ENCODE results near the gene KCNQ2.
"Not testable (repeated sequence)": the region's sequence is repeated elsewhere in the genome, so short reads cannot be mapped to it uniquely, and the experiment has no call there.

KCNQ2 gene

DNA sequence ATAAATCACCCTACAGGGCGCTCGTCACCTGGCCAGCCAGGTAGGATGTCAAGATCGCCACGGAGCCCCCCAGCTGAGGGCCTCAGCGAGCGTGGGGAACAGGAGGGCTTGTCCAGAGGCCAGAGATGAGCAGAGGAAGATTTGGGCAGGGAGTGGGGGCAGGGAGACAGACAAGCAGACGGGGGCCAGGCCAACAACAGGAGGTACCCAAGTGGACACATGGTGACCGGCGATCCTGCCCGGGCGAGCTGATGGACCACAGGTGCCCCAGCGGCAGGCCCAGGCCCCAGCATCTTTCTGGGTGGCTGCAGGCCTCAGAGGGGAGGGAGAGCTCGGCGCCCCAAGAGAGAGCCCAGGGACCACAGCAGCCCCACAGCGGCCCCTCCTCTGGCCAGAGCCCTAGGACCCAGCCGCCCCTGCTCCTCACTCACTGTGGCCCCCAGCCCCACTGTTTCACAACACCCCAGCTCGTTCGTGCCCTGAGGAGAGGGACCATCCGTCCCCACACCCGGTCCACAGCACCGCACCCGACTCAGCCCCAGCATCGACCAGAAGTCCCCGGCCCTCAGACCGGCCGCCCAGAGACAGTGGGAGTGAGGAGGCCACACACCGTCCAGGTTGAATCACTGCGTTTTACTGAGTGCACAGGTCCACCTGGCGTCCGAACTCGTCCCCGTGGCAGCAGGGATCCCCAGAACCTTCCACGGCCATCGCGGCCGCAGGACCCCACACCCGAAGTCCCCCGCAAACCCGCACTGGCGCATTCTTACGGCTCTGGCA lies 72.7 kb downstream of the KCNQ2 start:
- DNase-seq: no peak

DNA sequence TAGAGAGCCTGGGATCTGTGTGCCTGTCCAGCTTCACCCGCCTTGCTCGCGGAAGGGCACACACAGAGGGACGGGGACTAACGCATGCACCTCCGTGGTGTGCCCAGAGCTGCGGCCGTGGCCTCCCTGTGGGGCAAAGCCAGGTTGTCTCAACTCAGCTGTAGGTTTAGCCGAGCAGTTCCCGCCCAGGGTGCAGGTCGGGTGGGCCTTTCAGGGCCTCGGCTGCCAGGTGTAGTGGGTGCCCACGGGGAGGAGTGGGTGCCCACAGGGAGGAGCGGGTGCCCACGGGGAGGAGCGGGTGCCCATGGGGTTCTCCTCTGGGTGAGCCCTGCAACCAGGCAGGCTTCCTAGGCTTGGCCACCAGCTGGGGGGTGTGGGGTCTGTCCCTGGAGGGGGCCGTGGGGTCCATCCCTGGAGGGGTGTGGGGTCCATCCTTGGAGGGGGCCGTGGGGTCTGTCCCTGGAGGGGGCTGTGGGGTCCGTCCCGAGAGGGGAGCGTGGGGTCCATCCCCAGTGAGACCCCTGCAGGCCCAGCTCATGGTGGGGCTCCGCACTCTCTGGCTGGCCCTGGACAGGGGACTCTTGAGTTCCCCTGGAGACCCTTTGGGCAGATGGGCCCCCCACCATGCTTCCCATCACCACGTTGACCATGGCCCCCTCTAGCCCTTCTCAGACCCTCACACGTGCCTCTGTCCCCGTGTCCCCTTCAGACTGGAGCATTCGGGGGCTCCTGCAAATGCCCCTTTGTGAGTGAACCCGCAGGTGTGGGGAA lies 73.5 kb downstream of the KCNQ2 start:
- no peak for DNase-seq

DNA sequence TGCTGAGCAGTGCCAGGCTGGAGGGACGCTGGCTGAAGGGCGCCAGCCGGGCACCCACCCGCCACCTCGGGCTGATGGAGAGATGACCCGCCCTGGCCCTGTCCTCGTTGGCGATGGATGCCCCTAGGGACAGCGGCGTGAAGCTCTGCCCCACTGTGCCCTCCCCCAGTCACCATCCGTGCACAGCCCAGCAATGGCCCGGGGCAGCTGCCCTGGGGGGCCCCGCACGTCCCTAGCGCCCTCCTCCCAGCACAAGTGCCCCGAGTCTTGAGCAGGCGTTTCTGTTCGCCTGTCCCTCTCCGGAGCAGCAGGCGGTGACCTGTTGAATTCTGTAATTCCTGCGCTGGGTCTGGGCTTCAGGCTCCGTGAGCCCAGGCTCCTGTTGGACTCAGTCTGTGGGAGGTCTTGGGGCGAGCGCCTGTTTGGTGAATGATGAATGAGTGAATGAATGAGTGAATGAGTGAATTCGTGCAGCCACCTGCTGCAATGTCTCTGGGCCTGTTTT lies 74.5 kb downstream of the KCNQ2 start:
- DNase-seq: no peak

DNA sequence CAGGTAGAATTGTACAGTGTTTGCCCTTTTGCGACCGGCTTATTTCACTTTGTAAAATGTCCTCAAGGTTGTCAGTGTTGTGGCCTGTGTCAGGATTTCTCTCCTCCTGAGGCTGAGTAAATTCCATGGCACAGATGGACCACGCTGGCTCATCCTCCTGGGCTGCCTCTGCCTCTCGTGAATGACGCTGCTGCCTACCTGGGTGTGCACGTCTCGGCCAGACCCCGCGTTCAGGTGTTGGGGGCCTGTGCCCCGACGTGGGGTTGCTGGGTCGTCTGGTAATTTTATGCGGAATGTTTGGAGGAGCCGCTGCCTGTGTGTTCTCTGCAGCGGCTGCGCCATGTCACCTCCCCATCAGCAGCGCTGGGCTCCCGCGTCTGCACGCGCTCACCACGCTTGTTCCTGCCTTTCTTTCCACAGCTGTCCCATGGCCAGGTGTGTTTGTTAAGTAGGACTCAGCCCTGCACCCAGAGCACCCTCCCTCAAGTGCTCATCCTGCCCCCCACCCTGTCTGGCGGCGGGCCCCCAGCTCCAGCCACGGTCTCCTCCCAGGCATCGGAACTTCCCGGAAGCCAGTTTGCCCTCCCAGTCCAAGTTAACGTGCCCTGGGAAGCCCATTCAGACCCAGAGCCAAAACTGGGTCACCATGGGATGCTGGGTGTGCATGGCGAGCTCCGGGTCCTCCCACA lies 75.2 kb downstream of the KCNQ2 start:
- DNase-seq: no peak

DNA sequence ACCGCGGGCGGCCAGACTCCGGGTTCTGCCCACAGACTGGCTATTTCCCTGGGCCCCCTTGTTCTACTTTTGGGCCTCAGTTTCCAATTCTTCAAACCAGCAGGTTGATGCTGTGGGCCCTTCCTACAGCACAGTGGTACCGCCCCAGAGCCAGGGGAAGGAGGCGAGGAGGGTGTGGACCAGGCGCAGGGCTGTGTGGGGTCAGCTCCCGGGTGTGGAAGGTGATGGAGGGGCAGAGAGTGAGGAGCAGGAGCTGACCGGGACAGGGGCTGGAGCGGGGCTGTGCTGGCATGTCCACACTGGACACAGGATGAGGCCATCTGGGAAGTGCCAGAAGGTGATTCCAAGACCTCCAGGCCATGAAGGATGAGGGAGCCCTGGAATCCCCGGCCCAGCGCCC lies 76.2 kb downstream of the KCNQ2 start:
- no peak for DNase-seq

DNA sequence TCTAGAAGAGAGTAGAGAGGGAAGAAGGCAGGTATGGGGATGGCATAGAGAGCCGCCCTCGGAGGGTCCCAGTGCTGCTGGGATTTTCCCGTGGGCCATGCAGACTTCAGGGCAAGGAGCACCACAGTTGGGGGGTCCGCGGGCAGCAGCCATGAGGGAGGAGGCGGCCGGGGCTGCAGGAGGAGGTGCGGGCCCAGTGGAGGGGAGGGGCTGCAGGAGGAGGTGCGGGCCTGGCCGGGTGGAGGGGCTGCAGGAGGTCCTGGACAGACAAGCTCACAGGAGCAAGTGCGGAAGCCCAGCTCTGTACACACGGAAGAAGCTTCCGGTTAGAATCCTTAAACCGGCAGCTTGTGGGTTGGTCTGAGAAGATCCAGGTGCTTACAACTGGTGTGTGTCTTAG lies 76.7 kb downstream of the KCNQ2 start:
- DNase-seq: no peak

DNA sequence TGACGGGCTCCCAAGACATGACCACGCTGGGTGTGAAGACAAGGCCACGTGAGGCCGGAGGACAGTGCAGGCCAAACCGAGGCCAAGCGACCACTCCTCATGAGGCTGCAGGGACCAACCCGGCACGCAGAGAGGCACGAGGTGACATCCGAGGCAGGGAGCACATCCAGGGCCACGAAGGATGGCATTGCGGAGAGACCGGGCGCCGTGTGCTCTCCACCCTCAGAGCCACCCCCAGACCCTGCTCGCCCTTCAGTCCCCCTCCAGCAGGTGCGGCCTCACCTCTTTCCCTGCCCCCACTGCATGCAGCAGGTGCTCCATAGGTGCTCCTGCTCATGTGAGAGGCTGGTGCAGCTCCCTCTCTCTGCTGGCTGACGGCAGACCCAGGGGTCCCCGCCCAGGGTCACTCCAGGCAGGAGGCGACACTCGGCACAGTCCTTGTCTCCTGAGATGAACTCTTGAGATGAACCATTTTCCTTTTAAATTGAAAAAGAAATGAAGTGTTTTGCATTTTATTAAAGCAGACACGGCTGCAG lies 77.5 kb downstream of the KCNQ2 start:
- DNase-seq: no peak

DNA sequence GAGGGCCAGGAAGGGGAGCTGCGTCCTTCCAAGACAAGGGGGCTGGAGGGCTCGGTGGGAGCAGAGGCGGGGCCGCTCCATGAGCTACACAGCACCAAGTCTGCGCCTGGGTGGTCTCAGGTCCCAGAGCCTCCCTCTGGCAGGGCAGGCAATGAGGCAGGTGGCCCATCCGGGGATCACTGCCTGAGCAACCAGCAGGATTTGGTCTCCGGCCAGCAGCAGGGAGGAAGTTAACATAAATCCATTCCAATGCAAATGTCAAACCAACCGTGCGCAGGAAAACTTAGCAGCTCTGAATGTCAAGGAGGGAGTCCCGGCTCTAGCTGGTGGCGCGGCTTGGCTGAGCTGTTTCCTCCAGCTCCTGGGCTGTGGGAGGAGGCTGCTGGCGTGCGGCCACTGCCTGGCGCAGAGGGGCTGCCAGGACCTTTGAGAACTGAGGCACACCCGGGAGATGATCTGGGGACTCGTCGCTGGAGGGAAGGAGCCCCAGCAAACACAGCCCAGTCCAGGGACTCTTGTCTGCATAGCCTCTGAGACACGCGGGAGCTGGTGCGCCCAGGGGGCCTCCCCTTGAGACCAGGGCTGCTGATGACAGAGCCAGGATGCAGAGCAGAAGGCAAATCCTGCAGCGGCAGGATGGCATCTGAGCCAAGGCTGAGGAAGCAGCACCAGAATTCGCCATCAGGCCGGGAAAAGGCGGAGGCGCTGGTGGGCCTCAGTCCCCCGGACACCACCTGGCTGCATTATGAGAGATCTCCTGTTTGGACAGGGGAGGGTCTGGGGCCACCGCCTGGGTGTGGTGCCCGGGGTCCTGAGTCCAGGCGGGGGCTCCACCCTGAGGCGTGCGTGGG lies 78.2 kb downstream of the KCNQ2 start:
- no peak for DNase-seq

DNA sequence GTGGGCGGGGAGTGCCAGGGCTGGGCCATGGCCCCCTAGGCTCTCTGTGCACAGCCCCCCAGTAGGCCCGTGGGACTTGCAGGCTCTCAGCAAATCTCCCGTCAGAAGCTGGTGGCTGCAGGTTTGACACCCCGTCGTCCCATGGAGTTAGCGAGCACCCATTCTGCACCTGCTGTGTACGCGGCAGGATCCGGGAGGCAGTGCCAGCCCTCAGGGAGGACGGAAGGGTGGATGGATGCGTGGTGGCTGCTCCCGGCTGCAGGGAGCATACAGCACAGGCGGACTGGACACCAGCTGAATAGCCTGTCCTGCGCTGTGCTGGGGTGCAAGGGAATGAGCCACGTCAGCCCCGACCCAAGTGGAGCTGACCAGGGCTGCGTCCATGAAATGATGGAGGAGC lies 78.9 kb downstream of the KCNQ2 start:
- DNase-seq: no peak

DNA sequence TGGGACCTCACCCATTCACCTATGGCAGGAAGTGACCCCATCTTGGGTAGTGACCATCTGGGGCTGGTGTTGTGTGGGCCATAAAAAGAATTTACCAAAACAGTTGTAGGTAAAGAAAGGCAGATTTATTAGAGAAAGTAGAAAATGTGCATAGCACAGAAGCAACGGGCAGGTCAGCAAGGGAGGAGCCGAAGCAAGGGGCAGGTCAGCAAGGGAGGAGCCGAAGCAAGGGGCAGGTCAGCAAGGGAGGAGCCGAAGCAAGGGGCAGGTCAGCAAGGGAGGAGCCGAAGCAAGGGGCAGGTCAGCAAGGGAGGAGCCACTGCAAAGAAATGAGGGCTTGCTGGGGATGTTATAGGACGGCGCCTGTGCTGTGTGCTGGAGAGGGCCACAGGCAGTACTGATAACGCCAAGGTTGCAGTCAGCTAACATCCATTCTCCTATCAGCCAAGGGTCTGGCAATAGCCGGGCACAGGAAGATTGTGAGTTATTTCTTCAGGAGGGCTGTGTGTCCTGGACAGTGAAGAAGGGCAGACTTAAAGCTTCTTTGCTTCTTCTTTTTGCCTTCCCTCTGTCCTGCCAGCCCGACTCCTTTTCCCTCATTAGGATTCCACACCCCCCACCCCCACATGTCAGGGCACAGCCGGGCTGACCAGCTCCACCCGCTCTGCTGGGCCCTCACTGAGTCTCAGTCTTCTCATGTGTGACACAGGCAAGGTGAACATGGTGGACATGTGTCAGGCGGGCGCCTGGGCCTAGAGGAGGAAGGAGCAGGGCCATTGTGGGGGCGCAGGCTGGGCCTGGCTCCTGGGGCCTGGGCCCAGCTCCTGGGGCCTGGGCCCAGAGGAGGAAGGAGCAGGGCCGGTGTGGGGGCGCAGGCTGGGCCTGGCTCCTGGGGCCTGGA lies 79.7 kb downstream of the KCNQ2 start:
- no peak for DNase-seq

DNA sequence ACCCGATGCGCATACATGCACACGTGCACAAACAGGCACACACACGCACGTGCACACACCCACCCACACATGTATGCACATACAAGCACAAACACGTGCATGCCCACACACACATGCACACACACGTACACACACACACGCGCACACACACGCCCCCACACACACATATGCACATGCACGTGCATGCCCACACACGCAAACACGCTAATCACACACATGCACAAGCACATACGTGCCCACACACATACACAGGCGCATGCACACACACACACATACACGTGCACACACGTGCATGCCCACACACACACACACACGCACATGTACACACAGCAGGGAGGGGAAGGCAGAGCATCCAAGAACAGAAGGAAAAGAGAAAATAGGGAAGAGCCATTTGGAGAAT lies 84.5 kb downstream of the KCNQ2 start:
- no peak for DNase-seq

DNA sequence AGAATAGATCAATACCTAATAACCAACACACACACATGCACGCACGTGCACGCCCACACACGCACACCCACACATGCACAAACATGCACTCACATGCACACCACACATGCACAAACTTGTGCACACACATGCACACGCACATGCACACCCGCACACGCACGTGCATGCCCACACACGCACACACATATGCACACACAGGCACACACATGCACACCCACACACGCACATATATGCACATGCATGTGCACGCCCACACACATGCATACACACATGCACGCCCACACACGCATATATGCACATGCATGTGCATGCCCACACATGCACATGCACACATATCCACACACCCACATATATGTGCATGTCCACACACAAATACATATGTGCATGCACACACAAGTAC lies 85.1 kb downstream of the KCNQ2 start:
- no peak for DNase-seq

DNA sequence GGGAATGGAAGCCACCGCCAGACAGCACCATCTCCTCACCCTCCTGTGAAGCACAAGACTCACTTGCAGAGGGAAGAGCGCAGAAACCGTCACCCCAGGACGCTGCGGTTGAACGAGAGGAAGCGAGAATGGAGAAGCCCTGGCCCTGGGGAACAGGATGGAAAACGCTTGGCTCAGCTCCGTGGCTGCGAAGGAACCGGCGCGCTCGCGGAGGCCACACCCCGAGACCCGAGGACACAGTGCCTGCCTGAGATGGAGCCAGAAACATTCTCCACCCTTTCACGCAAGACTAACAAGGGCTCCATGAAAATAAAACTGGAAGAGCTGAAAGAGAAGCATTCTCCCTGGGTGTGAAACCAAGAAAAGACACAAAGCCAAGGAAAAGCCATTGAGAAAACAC lies 86.0 kb downstream of the KCNQ2 start:
- DNase-seq: no peak

DNA sequence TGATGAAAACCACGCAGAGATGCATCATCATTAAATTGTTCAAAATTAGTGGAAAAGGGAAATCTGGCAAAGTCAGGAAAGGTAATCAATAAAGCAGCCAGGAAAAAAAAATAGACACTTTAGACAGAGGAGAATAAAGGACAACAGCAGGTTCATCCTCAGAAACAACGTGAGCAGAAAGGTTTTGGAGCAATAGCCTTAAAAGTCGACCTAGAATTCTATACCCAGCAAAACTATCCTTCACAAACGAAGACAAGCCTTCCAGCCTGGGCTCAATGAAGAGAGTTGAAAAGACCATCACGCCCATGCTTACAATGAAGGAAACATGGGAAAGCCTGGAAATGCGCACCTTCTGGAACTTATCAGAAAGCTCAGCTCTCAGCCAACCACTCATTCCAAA lies 86.6 kb downstream of the KCNQ2 start:
- DNase-seq: no peak

DNA sequence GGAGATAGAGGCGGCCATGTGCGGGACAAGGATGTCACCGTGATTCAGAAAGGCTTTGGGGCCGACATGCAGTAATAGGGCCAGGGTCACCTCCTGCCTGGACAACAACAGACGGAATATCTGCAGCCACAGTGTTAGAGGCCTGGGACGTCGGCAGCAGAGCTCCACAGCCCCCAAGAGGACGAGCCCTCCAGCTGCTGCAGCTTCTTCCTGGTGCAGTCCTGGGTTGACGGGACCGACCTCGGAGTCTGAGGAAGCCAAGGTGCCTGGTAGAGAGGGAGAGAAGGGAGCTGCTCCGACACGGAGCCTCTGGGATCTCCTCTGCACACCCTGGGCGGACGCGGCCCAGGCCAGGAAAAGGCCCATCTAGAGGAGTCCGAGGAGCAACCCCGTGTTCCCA lies 88.1 kb downstream of the KCNQ2 start:
- DNase-seq: no peak

DNA sequence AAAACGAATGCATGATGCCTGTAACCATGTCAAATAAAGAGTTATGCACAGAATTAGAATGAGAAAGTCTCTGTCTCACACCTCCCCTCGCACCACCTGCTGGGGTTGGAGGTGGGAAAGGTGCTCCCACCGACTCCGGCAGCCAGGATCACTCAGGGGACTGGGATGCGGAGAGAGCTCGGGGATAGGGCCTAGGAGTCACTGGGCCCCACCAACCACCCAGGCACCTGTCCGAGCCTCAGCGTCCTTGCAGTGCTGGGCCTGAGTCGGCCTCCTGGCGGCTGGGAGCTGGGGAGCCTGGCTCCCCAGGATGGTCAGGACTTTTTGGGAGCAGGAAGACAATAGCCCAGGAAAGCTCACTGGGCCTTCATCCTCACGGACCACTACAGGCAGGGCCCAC lies 88.9 kb downstream of the KCNQ2 start:
- DNase-seq: no peak

DNA sequence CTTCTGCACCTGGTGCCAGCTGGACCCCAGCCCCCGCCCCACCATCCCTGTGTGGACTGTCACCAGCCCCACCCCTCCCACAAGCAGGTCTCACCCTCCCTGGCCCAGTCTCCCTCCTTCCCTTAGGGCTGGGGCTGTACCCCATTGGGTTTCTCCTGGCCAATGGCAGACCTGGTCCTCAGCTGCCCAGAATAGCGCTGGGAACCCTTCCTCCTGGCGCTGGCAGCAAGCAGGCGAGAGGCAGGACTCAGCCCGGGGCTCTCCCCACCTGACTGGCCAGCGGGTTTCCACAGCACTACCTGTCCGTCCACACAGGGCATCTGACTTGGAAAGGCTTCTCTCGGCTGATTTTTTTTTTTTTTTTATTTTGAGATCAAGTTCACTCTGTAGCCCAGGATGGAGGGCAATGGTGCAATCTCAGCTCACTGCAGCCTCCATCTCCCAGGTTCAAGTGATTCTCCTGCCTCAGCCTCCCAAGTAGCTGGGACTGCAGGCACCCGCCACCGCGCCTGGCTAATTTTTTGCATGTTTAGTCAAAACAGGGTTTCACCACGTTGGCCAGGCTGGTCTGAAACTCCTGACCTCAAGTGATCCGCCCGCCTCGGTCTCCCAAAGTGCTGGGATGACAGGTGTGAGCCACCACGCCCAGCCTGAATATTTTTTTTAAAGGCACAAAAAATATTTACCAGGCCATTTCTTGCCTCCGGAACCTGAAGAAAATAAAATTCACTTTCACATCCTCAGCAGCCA lies 89.7 kb downstream of the KCNQ2 start:
- DNase-seq: no peak

DNA sequence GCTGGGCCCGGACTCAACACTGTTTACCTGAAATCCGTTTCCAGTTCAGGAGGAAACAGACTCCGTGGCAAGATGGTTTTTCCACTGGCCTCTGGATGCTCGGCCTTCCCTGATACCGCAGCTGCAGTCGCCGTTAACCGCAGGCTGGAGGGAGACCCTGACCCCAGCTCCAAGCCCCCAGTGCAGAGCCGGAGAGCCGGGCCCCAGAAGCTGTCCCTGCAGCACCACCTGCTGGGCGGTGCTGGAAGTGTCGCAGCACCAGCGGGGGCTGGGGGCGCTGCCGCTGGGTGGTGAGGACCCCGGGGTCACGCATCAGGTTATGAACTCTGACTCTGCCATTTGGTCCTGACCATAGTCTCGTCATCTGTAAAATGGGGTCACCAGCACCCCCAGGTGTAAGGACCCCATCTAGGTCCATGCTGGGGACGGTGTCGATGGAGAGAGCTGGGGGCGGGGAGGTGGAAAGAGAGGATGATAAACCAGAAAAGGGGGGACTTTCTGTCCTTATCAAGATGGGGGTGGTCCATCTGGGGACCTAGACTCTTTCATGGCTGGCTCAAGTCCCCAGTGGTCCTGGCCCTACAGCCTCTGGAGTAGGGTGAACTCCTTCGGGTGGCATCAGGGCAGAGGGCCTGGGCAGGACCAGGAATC lies 90.5 kb downstream of the KCNQ2 start:
- DNase-seq: no peak

DNA sequence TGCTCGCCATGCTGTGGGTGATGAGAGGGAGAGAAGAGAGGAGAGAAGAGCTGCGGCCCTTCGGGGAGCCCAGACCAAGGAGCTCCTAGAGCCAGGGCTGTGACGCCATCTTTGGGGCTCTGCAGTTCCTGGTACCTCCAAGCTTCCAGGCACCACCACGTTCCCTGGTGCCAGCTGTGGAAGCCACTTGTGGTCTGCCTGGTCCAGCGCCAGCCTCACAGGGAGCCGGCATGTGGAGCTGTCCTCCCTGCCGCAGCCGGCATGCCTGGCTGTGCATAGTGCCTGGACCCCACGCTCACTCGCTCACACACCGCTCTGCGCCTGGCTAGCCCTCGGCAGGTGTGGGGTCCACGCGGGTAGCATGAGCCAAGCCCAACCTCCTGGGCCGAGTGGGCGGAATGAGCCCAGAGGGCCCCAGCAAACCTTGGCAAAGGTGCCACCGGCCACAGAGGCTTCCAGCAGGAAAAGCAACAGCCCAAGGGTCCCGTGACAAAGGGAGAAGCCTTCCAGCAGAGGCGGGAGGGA lies 92.0 kb downstream of the KCNQ2 start:
- no peak for DNase-seq

DNA sequence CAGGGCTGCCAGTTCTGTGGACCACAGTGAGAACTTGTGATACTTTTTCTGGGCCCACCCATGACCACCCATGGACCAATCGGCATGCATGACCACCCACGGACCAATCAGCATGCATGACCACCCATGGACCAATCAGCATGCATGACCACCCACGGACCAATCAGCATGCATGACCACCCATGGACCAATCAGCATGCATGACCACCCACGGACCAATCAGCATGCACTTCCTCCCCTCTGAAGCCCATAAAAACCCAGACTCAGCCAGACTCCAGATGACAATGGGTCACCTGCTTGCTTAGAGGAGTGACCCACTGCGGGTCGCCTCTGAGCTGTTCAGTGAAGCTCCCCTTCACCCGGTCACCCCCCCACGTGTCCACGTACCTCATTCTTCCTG lies 92.6 kb downstream of the KCNQ2 start:
- not testable (repeated sequence) for DNase-seq

Measured in NCI-H1436 (cell line).